Endodermal cell (in vitro differentiated cells): Measurements from ENCODE around the gene JPT1. TPM values are rescaled to one million over a fixed set of nuclear protein-coding genes. Genes with fewer than 3 reads are reported as not detected.

Experiments used
- DNase-seq: peaks from one replicate; pipeline ENCODE4 v3.0.0-alpha.2; 2017
- H3K27ac ChIP-seq: 2 replicates; pipeline ENCODE4 v1.5.1; 2013; ENCODE audit warnings: mild to moderate bottlenecking, low read depth, low read length, moderate library complexity
- H3K27me3 ChIP-seq: 2 replicates; pipeline ENCODE4 v1.6.1; 2013; ENCODE audit warnings: mild to moderate bottlenecking, low read length, moderate library complexity; ENCODE audit not compliant: insufficient read depth, control insufficient read depth, poor library complexity, severe bottlenecking
- H3K36me3 ChIP-seq: 2 replicates; pipeline ENCODE4 v1.7.0; 2013; ENCODE audit warnings: mild to moderate bottlenecking, low read length, moderate library complexity; ENCODE audit not compliant: control insufficient read depth, insufficient read depth
- H3K4me1 ChIP-seq: one replicate; pipeline ENCODE4 v1.7.0; 2013; ENCODE audit warnings: low read length; ENCODE audit not compliant: control insufficient read depth, insufficient read depth
- H3K4me3 ChIP-seq: 2 replicates; pipeline ENCODE4 v1.5.1; 2013; ENCODE audit warnings: mild to moderate bottlenecking, low read length, moderate library complexity
- H3K9ac ChIP-seq: 2 replicates; pipeline ENCODE4 v1.6.1; 2013; ENCODE audit warnings: mild to moderate bottlenecking, low read length, moderate library complexity; ENCODE audit not compliant: poor library complexity, severe bottlenecking; ENCODE audit errors: extremely low read depth
- H3K9me3 ChIP-seq: 2 replicates; pipeline ENCODE4 v1.6.1; 2013; ENCODE audit warnings: mild to moderate bottlenecking, low read length, moderate library complexity; ENCODE audit not compliant: control insufficient read depth
- H3K27ac Mint-ChIP-seq: 2 replicates; pipeline ENCODE4 v1.8.0; 2020; ENCODE audit warnings: mixed read lengths
- H3K27me3 Mint-ChIP-seq: 2 replicates; pipeline ENCODE4 v1.8.0; 2021; ENCODE audit warnings: mild to moderate bottlenecking, mixed read lengths; ENCODE audit not compliant: insufficient read depth
- H3K36me3 Mint-ChIP-seq: 2 replicates; pipeline ENCODE4 v1.8.0; 2020; ENCODE audit warnings: low read depth, mixed read lengths
- H3K4me1 Mint-ChIP-seq: 2 replicates; pipeline ENCODE4 v1.8.0; 2020; ENCODE audit warnings: mixed read lengths
- H3K4me3 Mint-ChIP-seq: 2 replicates; pipeline ENCODE4 v1.8.0; 2020; ENCODE audit warnings: mild to moderate bottlenecking, moderate library complexity, mixed read lengths
- H3K9me3 Mint-ChIP-seq: 2 replicates; pipeline ENCODE4 v1.8.0; 2020; ENCODE audit warnings: mild to moderate bottlenecking, mixed read lengths
- CTCF ChIP-seq: fragments of 200-600 bp; sonication (generic); conservative IDR thresholded peaks from 2 replicates; pipeline ENCODE4 v1.5.0; 2021; ENCODE audit warnings: antibody characterized with exemption, mild to moderate bottlenecking
- WGBS, 2 experiments: methylation state at CpG; one replicate each; pipeline versions ENCODE4 v1.1.5 to v1.1.7; 2013; ENCODE audit warnings: missing lambda C conversion rate in 2 of 2, mixed read lengths in 1 of 2; ENCODE audit not compliant: insufficient coverage in 1 of 2, insufficient read length in 1 of 2; 5-methylcytosine and 5-hydroxymethylcytosine counted together
- total RNA-seq, 2 donors: library from RNA; stranded (reverse); fragmentation: NEBNext Ultra II Directional in 1 of 2; extraction: Animal tissue kit (Norgen Biotek cat#: 25700) in 1 of 2; gene quantifications; 2 replicates in 1 of 2; 3 replicates in 1 of 2; pipeline ENCODE4 v1.2.1, GENCODE V29; 2021

The JPT1 gene
- total RNA-seq, 2 donors from 2014 or later, result 148 to 156 TPM

GRCh38 chr17:75182569-75183436, 28.5 kb upstream of the JPT1 start, which contains the start of gene SUMO2:
Gene SUMO2 (minus strand): TSS chr17:75182959. CDS start chr17:75182834, 125 bp downstream.
- TF ChIP-seq CTCF, result no peak
- H3K27me3 ChIP-seq, result no peaks in the 10 kb centered on the region
- peaks cover 31% of the 10 kb centered on the region for H3K36me3 ChIP-seq
- no peaks in the 10 kb centered on the region for H3K9me3 ChIP-seq
- peaks cover 18% of the 10 kb centered on the region for H3K4me1 Mint-ChIP-seq
- peak within 1 kb of the TSS; percentile 86 for H3K4me3 Mint-ChIP-seq
- peak within 1 kb of the TSS; percentile 92 for H3K4me3 ChIP-seq
- no peaks in the 10 kb centered on the region for H3K9me3 Mint-ChIP-seq
- 1 to 6% methylated on average over 12 to 91 of the region's 92 CpGs for WGBS, 2 experiments
- peaks cover 2% of the 10 kb centered on the region for H3K27me3 Mint-ChIP-seq
- H3K4me1 ChIP-seq, result no peaks in the 10 kb centered on the region
- peak; percentile 99 for DNase-seq
- H3K27ac Mint-ChIP-seq, result peak within 1 kb of the TSS; percentile 94
- H3K36me3 Mint-ChIP-seq, result peaks cover 25% of the 10 kb centered on the region
- peak within 1 kb of the TSS; percentile 98 for H3K27ac ChIP-seq
- H3K9ac ChIP-seq, result peak within 1 kb of the TSS; percentile 96

DNA sequence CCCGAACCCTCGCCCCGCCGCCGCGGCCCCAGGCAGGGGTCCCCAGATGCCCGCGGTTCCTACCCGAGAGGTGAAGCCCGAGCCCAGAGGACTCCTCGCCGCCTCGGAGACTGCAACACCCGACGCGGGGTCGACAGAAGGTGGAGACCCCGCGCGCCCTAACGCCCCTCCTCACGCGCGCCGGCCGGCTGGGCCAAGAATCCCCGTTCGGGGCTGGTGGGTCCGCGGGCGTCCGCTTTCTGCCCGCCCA, 27.9 kb upstream of the JPT1 start:
- Mint-ChIP-seq H3K27me3 (peaks cover under 1% of the 10 kb centered on the region), H3K4me1 (peaks cover 18% of the 10 kb centered on the region), H3K36me3 (peaks cover 25% of the 10 kb centered on the region), H3K27ac (peak overlapping the region; percentile 91), H3K4me3 (peak overlapping the region; percentile 86), H3K9me3 (no peaks in the 10 kb centered on the region)
- no peak for DNase-seq
- no peaks in the 10 kb centered on the region for H3K4me1 ChIP-seq
- no peaks in the 10 kb centered on the region for H3K9me3 ChIP-seq
- 0% methylated on average over 6 to 33 of the region's 33 CpGs for WGBS, 2 experiments
- H3K36me3 ChIP-seq, result peaks cover 37% of the 10 kb centered on the region
- TF ChIP-seq CTCF, result peak; percentile 50
- peak overlapping the region; percentile 96 for H3K9ac ChIP-seq
- peak overlapping the region; percentile 92 for H3K4me3 ChIP-seq
- H3K27me3 ChIP-seq, result no peaks in the 10 kb centered on the region
- peak overlapping the region; percentile 98 for H3K27ac ChIP-seq

GRCh38 chr17:75181608-75182318, 27.5 kb upstream of the JPT1 start:
- H3K27ac ChIP-seq, result peak overlapping the region; percentile 98
- DNase-seq, result no peak
- TF ChIP-seq CTCF, result no peak

More at GRCh38 chr17:75181608-75182318, 27.5 kb upstream of the JPT1 start:
- peak overlapping the region; percentile 86 for H3K4me3 Mint-ChIP-seq
- peak overlapping the region; percentile 91 for H3K27ac Mint-ChIP-seq
- no peaks in the 10 kb centered on the region for H3K4me1 ChIP-seq
- no peaks in the 10 kb centered on the region for H3K27me3 Mint-ChIP-seq
- no peaks in the 10 kb centered on the region for H3K9me3 Mint-ChIP-seq
- H3K4me1 Mint-ChIP-seq, result peaks cover 18% of the 10 kb centered on the region
- H3K36me3 ChIP-seq, result peaks cover 39% of the 10 kb centered on the region
- H3K9ac ChIP-seq, result peak overlapping the region; percentile 96
- peak overlapping the region; percentile 92 for H3K4me3 ChIP-seq
- peaks cover 27% of the 10 kb centered on the region for H3K36me3 Mint-ChIP-seq
- H3K27me3 ChIP-seq, result no peaks in the 10 kb centered on the region
- H3K9me3 ChIP-seq, result no peaks in the 10 kb centered on the region
- WGBS, 2 experiments, result 1% methylated on average over 28 to 34 of the region's 34 CpGs
